Measurements from ENCODE around the gene EXOC1.

- TF ChIP-seq CTCF (IDR thresholded peaks at IDR 0.05 in 8 of 11, conservative IDR thresholded peaks at IDR 0.05 in 3 of 11) (no peak), POLR2AphosphoS5 (IDR thresholded peaks at IDR 0.05) (no peak), POLR2A (IDR thresholded peaks at IDR 0.05) (no peak)
These were observed 50.1 kb downstream of the EXOC1 start for GRCh38 chr4:55903577-55903976.

All from spleen (tissue), 7 donors.